Loucy (cell line): ENCODE data around the gene GNPTG.

Source experiments
- H2AFZ ChIP-seq: fragments of 200-600 bp; sonication (generic); 2 replicates; pipeline ENCODE4 v1.6.0; 2016; ENCODE audit warnings: antibody characterized with exemption, mild to moderate bottlenecking, low read length, moderate library complexity
- H3F3A ChIP-seq: fragments of 200-600 bp; 2 replicates; pipeline ENCODE4 v1.6.0; 2016; ENCODE audit warnings: antibody characterized with exemption, low read depth, mild to moderate bottlenecking
- H3K27me3 ChIP-seq: fragments of 200-600 bp; sonication (generic); 2 replicates; pipeline ENCODE4 v1.6.1; 2014; ENCODE audit warnings: low read length, mild to moderate bottlenecking; ENCODE audit not compliant: insufficient read depth, poor library complexity, severe bottlenecking
- H3K36me3 ChIP-seq: fragments of 200-600 bp; sonication (generic); 2 replicates; pipeline ENCODE4 v1.6.1; 2016; ENCODE audit warnings: low read length; ENCODE audit not compliant: insufficient read depth
- H3K4me1 ChIP-seq: fragments of 200-600 bp; sonication (generic); 2 replicates; pipeline ENCODE4 v1.5.1; 2014; ENCODE audit warnings: low read length, mild to moderate bottlenecking; ENCODE audit not compliant: insufficient read depth, poor library complexity, severe bottlenecking
- H3K4me2 ChIP-seq: fragments of 200-600 bp; sonication (generic); 2 replicates; pipeline ENCODE4 v1.6.0; 2014; ENCODE audit warnings: antibody characterized with exemption, low read length, low read depth, mild to moderate bottlenecking; ENCODE audit not compliant: poor library complexity, severe bottlenecking
- H3K4me3 ChIP-seq: fragments of 200-600 bp; sonication (generic); 2 replicates; pipeline ENCODE4 v1.5.1; 2014; ENCODE audit warnings: low read length, mild to moderate bottlenecking, mixed read lengths; ENCODE audit not compliant: poor library complexity, severe bottlenecking
- H3K79me2 ChIP-seq: fragments of 200-600 bp; sonication (generic); 2 replicates; pipeline ENCODE4 v1.6.1; 2014; ENCODE audit warnings: low read length; ENCODE audit not compliant: insufficient read depth
- H3K9ac ChIP-seq: fragments of 200-600 bp; sonication (generic); 2 replicates; pipeline ENCODE4 v1.6.0; 2014; ENCODE audit warnings: mild to moderate bottlenecking, low read depth, low read length, moderate library complexity; ENCODE audit not compliant: poor library complexity, severe bottlenecking
- H3K9me2 ChIP-seq: fragments of 200-600 bp; sonication (generic); replicated peaks from 2 replicates; pipeline ENCODE4 v1.6.1; 2016; ENCODE audit warnings: low read depth, low read length, mixed read lengths
- H3K9me3 ChIP-seq: fragments of 200-600 bp; sonication (generic); 2 replicates; pipeline ENCODE4 v1.6.1; 2014; ENCODE audit warnings: mild to moderate bottlenecking, antibody characterized with exemption, low read length, low read depth; ENCODE audit not compliant: insufficient read depth
- H4K20me1 ChIP-seq: fragments of 200-600 bp; sonication (generic); 2 replicates; pipeline ENCODE4 v1.6.0; 2014; ENCODE audit warnings: antibody characterized with exemption, low read length, mild to moderate bottlenecking; ENCODE audit not compliant: insufficient read depth, poor library complexity, severe bottlenecking
- EZH2phosphoT487 ChIP-seq: fragments of 200-600 bp; IDR thresholded peaks from 2 replicates; pipeline ENCODE4 v1.6.1; 2018; ENCODE audit warnings: antibody characterized with exemption, mild to moderate bottlenecking, moderate library complexity, borderline replicate concordance
- TF ChIP-seq, protein P1 (sequence below): fragments of 200-600 bp; sonication (generic); conservative IDR thresholded peaks from 2 replicates; pipeline ENCODE4 v1.5.1; 2014; ENCODE audit warnings: mild to moderate bottlenecking, antibody characterized with exemption, low read length

Gene GNPTG

GRCh38 chr16:1381612-1382406 lies 30.1 kb downstream of the GNPTG start:
- H2AFZ ChIP-seq, result no peak overlapping the region
- no peak overlapping the region for H3K4me3 ChIP-seq
- H3K27me3 ChIP-seq, result no peaks in the 10 kb centered on the region
- H3F3A ChIP-seq, result no peaks in the 10 kb centered on the region
- no peaks in the 10 kb centered on the region for H3K4me1 ChIP-seq
- no peaks in the 10 kb centered on the region for H3K9me3 ChIP-seq
- no peaks in the 10 kb centered on the region for H4K20me1 ChIP-seq
- H3K4me2 ChIP-seq, result no peak overlapping the region
- no peaks in the 10 kb centered on the region for H3K36me3 ChIP-seq
- TF ChIP-seq, protein P1, sequence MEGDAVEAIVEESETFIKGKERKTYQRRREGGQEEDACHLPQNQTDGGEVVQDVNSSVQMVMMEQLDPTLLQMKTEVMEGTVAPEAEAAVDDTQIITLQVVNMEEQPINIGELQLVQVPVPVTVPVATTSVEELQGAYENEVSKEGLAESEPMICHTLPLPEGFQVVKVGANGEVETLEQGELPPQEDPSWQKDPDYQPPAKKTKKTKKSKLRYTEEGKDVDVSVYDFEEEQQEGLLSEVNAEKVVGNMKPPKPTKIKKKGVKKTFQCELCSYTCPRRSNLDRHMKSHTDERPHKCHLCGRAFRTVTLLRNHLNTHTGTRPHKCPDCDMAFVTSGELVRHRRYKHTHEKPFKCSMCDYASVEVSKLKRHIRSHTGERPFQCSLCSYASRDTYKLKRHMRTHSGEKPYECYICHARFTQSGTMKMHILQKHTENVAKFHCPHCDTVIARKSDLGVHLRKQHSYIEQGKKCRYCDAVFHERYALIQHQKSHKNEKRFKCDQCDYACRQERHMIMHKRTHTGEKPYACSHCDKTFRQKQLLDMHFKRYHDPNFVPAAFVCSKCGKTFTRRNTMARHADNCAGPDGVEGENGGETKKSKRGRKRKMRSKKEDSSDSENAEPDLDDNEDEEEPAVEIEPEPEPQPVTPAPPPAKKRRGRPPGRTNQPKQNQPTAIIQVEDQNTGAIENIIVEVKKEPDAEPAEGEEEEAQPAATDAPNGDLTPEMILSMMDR, result no peak
- TF ChIP-seq EZH2phosphoT487, result no peak
- no peaks in the 10 kb centered on the region for H3K79me2 ChIP-seq
- no peaks in the 10 kb centered on the region for H3K9me2 ChIP-seq
- H3K9ac ChIP-seq, result no peak overlapping the region

GRCh38 chr16:1383556-1383955 lies 31.8 kb downstream of the GNPTG start:
- Histone ChIP-seq H3F3A (no peaks in the 10 kb centered on the region), H3K9me2 (no peaks in the 10 kb centered on the region), H3K9ac (no peak overlapping the region), H3K27me3 (no peaks in the 10 kb centered on the region), H2AFZ (no peak overlapping the region), H3K4me3 (no peak overlapping the region), H3K36me3 (no peaks in the 10 kb centered on the region), H3K4me2 (no peak overlapping the region), H4K20me1 (no peaks in the 10 kb centered on the region), H3K9me3 (no peaks in the 10 kb centered on the region), H3K79me2 (no peaks in the 10 kb centered on the region), H3K4me1 (no peaks in the 10 kb centered on the region)
- TF ChIP-seq, protein P1, result no peak
- no peak for TF ChIP-seq EZH2phosphoT487

GRCh38 chr16:1385232-1385631 lies 33.5 kb downstream of the GNPTG start:
- Histone ChIP-seq H3K4me2 (no peak overlapping the region), H3K9ac (no peak overlapping the region), H4K20me1 (no peaks in the 10 kb centered on the region), H3K36me3 (no peaks in the 10 kb centered on the region), H3K79me2 (no peaks in the 10 kb centered on the region), H3K27me3 (no peaks in the 10 kb centered on the region), H3K9me2 (no peaks in the 10 kb centered on the region), H2AFZ (no peak overlapping the region), H3K4me1 (no peaks in the 10 kb centered on the region), H3K9me3 (no peaks in the 10 kb centered on the region), H3K4me3 (no peak overlapping the region), H3F3A (no peaks in the 10 kb centered on the region)
- TF ChIP-seq EZH2phosphoT487, result no peak
- TF ChIP-seq, protein P1, result no peak
